ENCODE measurements around the gene TRMT10A. TPM values are rescaled to one million over a fixed set of nuclear protein-coding genes. Genes with fewer than 3 reads are reported as not detected.

Gene TRMT10A
- 5.5 and 7.4 TPM in 2 replicates for total RNA-seq

GRCh38 chr4:99563310-99564186, at the start of gene TRMT10A:
TRMT10A (minus strand) TSS chr4:99564039; CDS start chr4:99559338, 4,701 bp downstream.

GRCh38 chr4:99574530-99575324, 10.9 kb upstream of the TRMT10A start, which contains the start of gene MTTP:
MTTP (plus strand) TSS chr4:99574824; CDS start chr4:99574910, 86 bp downstream.

GRCh38 chr4:99510721-99511120, 53.1 kb downstream of the TRMT10A start, which contains the start of gene C4orf17:
C4orf17 (plus strand) TSS chr4:99511021; CDS start chr4:99513082, 2,061 bp downstream.

Other genes starting within 250 kb of the TRMT10A start
- 81.4 and 83.2 TPM in 2 replicates for gene ADH1B, start 242.6 kb downstream of the TRMT10A start, total RNA-seq
- gene ADH1C, start 211.3 kb downstream of the TRMT10A start, total RNA-seq: 0.57 and 1.5 TPM in 2 replicates
- gene ADH7, start 128.7 kb downstream of the TRMT10A start, total RNA-seq: not detected in 2 replicates
- gene C4orf17, start 53.0 kb downstream of the TRMT10A start, total RNA-seq: not detected in 2 replicates
- under 0.01 and 0.09 TPM in 2 replicates for gene MTTP, start 10.8 kb upstream of the TRMT10A start, total RNA-seq
- under 0.01 TPM in 1 of 2 replicates, not detected in the other for gene C4orf54, start 93.8 kb upstream of the TRMT10A start, total RNA-seq